GM18498 (cell line): Measurements from ENCODE around the gene DUSP2.
"Not testable (repeated sequence)": the region's sequence is repeated elsewhere in the genome, so short reads cannot be mapped to it uniquely, and the experiment has no call there.

Source experiments
- ATAC-seq: cut with Tn5 transposase; IDR thresholded peaks from one replicate; pipeline ENCODE4 v1.9.1; 2021; ENCODE audit warnings: mild to moderate bottlenecking, moderate library complexity; ENCODE audit not compliant: unreplicated experiment

Gene DUSP2

DNA sequence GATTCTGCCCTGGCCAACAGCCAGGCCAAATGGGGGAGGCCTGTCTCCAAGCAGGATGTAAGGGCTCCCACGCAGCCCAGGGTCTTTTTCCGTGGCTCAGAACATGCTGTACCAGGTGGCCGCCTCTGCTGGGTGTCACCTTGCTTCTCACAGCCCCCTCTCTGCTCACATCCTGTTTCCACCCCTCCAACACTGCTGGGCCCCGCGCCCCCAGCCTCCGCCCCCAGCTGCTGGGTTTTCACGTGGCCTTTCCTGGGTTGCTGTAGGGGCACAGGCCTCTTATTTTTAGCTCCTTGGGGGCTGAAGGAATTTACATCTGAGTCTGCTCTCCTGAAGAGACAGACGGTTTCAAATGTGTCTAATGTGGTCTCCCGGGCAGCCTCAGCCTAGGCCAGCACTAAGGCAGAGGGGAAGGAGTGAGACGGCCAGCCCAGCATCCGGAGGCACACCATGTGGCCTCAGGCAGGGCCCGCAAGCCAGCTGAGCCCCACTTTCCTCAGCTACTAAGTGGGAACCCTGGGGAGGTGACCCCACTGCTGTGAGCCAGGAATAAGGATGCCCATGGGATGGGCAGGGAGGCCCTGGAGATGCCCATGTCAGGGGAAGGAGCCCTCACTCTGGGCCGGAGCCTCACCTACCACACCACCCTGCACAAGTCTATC lies 18.7 kb upstream of the DUSP2 start:
- peak; percentile 70 for ATAC-seq

DNA sequence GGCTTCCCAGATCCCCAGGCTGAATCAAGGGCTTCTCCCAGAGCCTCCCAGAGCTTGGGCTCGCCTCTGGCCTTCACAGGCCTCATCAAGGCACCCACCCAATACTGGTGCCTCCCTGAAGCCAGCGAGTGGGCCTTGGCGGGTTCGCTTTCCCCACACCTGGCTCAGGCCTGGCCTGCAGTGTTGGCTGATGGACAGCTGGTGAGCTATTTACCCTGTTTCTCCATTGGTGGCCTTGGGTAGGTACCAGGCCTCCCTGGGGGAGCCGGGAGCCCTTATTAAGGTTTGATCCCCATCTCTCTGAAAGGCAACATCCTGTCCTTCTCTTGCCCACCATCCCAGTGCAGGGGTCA lies 18.2 kb upstream of the DUSP2 start:
- ATAC-seq: no peak

DNA sequence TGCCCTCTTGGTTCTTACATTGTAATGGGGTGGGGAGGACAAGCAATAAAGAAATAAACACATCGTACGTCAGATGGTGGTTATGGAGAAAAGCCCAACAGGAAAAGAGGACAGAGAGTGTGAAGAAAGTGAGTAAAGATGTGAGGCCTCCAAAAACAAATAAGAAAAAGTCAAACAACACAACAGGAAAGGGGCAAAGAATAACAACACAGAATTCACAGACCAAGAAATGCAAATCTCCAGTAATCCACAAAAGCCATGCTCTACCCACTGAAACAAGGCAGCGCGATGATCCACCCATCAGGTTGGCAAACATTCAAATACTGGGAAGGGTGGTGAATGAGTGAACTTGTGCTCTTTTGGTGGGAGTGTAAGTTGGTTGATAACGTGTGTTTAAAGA lies 16.7 kb upstream of the DUSP2 start:
- no peak for ATAC-seq

DNA sequence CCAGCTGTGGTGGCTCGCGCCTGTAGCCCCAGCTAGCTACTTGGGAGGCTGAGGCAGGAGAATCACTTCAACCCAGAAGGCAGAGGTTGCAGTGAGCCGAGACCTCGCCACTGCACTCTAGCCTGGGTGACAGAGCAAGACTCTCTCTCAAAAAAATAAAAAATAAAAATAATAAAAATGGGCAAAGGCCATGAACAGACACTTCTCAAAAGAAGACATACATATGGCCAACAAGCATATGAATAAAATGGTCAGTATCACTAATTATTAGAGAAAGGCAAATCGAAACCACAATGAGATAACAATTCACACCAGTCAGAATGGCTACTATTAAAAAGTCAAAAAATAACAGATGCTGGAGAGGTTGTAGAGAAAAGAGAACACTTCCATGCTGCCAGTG lies 15.1 kb upstream of the DUSP2 start:
- not testable (repeated sequence) for ATAC-seq

DNA sequence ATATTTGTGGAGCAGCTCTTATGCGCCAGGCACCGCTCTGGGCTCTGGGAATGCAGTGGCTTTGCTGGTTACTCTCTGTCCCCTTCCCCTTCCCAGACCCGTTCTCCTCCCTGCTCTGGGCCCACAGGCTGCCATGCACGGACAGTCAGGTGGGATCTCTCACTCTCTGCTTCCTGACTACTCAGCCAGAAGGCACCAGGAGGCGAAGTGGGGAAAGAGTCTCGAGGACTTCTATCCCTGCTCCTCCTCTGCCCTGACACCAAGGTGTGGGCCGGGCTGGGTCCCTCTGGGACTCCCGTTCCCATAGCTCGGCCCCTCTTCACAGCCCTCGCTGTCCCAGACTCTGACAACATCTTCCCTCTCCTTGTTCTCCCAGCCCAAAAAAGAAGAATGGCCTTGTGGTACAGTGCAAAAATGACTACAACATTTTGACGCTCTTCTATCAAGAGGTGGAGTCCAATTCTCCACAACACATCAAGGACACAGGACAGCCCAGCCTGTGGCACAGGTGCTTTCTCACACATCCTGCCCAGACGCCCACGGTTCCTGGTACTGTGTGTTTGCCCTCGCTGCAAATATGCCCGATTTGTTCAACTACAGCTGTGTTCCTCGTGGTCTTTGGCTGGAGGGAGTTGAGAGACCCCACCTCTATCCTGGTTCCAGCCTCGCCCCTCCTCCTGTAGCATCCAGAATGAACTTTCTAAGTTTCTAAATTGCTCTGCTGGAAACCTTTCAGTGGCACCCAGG lies 14.0 kb upstream of the DUSP2 start:
- ATAC-seq: no peak

DNA sequence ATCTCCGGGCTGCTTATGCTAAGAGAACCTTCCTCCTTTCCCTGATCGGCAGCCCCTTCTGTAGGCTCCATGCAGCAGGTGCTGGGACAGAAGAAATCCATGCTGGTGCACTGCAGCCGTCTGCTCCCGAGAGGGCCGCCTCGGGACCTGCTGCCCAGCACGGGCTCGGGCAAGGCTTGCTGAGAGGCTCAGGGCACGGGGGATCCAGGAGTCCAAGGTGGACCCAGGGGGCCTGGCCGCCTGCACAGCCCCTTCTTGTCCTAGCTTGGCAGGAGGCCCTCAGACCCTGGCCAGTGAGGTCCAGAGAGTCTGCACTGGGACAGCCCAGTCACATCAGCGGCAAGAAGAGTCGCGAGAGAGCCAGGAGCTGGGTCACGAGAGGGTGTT lies 13.3 kb upstream of the DUSP2 start:
- no peak for ATAC-seq

DNA sequence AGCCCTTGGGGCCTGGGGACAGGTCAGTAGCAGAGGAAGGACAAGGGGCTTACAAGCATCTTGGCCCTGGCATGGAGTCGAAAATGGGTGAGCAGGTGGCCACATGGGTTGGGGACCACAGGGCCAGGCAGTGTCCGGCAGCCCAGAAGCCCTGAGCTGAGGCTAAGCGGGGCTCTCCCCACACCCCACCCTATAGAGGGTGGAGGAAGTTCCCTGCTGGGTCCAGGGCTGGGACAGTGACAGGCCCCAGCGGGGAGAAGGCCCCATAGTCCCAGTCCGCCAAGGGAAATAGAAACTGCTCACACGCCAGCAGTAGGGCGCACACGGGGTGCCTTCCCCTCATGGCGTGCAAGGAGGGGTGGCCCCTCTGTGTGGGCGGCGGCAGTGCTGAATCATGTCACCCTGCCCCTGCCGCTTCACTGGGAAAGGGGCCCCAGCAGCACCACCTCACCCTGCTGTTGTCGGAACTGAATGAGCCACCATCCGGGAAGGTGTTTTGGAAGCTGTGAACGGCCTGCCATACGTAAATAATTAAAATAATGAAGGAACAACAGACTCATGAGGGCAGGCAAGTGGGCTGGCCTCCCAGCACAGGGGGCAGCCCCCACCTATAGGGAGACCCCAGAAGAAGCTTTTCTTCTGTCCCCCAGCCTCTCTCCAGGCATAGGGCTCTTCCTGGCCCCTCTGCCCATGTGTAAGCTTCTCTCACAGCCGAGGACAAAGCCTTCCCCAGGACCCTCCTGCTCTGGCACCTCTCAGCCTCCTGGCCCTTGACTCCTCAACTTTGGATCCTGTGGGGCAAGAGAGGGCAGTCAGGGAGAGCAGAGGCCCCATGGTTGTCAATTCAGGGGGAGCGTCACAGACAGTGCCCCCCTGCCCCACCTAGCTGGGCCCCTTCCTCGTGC lies 12.7 kb upstream of the DUSP2 start:
- peak; percentile 65 for ATAC-seq

DNA sequence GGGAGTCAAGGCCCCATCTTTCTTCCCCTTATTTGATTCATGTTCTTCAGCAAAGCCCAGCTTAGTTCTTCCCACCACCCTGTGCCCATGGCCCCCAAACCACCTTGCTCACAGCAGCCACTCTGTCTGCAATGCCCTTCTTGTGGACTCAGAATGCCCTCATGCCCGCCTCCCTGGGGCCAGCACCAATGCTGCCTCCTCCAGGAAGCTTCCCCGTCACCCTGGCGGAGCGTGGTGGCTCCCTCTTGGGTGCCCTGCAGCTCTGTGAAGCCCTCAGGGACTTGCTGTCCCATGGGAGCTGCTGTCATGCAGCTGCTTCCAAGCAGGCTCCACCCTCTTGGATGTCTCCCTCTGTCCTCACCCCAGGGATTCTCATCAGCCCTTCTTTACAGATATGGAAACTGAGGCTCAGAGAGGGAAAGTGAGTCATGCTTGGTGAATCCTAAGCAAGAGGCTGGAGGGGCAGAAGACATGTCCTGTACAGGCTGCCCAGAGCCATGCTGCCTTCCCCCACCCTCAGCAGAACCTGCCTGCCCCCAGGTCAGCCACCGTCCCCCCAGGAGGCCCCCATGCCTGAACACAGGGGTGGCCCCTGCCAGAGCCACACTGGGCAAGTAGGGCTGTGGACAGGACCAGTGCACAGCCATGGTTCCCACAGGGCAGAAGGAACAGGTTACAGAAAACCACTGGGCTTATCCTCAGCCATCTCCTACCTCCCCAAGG lies 11.8 kb upstream of the DUSP2 start:
- ATAC-seq: peak; percentile 37

DNA sequence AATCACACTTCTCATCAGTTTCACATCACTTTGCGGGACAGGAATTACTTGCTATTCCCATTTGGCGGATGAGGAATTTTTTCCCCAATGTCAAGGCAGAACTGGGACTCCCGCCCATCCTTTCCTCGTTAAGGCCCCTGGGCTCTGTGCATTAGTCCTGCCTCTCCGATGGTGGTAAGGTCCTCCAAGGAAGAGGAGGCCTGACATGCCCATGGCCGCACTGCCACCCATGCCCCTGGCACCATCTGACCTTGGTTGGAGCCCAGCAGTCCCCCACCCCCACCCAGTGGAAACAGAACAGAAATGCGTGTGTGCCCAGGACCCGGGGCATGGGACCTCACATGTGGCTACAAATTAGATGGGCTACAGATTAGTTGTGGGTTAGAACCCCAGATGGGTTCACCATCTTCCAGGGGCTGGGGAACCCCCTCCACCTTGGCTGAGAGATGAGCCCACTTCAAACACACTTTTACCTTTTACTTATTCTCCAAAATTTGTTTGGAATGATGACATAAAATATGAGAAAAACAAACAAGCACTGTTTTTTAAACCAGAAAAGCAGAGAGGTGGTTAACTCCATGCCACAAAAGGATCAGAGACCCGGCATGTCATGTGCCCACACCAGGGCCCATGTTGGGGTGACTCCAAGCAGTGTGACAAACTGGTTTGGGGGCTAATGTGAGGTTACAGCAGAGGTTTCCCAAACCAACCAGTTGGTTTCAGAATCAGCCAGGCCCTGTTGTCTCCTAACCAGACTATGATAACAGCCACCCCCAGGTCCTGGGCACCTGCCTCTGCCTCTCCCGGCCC lies 11.0 kb upstream of the DUSP2 start:
- no peak for ATAC-seq

DNA sequence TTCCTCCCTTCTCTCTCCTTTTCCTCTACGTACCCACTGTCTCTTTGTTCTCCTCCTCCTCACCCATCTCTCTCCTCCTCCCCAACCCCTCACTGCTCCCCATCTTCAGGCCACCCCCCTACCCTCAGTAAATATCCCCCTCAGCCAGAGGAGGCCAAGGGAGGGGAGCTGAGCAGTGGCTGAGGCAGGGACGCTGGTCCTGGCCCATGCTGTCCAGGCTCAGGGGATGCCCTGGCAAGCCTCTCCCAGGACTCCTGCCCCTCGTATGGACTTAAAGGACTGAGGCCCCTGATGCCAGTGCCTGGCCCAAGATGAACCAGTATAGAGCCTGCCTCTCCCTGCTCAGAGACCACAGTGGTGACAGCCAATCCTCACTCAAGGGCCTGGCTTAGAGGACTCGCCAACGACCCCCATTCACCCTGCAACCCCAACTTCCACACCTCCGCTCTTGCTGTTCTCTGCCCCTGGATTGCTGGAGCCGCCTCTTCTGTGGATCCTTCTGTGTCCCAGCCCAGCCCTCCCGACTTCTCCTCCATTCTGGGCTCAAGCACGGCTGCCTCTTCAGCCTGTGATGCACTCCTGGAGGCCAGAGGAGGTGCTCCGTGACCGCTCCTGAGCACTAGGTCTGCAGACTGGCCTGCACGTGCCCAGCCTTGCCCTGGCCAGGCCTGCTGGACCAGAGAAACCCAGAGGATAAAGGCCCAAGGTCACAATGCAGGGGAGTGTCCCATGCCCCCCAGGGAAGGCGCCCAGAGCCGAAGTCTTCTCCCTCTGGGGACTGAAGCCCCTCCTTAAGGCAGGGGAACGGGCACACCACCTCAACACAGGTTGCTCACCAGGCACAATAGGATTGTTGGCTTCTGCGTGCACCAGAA lies 9.5 kb upstream of the DUSP2 start:
- no peak for ATAC-seq

DNA sequence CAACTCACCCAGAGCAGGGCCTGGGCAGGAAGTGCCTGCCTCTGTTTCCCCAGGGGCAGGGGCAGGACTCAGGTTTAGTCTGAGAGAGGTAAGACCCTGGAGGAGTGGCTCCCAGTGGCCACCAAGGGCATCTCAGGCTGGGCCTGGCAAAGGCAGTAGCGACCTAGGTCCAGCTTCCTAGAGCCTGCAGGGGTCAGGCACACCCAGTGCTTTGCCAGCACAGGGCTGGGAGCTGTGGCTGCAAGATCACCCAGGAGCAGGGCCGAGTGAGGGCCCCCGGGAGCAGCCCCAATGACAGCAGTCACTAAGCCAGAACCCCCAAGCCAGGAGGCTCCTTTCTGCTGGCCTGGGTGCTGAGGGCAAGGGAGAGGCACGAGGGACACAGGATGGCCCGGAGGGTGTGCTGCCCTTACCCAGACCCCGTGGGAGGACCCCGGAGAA lies 8.8 kb upstream of the DUSP2 start:
- ATAC-seq: no peak

DNA sequence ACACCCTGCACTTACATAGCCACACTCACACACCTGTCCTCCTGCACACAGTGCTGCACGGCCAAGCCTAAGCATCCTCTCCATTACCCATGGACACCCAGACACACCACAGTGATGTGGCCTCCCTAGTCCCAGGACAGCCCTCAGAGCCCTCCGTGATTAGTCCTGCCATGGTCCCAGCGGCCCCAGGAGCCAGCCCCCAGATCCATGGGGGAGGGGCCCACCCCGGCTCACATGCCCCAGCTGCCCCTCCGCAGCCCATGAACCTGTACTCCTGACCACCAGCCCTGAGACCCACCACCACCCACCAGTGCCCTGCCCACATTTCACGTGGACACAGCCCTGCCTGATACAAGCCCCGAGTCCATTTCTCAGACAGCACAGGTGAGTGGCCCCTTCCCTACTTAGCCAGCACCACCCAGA lies 8.1 kb upstream of the DUSP2 start:
- no peak for ATAC-seq

DNA sequence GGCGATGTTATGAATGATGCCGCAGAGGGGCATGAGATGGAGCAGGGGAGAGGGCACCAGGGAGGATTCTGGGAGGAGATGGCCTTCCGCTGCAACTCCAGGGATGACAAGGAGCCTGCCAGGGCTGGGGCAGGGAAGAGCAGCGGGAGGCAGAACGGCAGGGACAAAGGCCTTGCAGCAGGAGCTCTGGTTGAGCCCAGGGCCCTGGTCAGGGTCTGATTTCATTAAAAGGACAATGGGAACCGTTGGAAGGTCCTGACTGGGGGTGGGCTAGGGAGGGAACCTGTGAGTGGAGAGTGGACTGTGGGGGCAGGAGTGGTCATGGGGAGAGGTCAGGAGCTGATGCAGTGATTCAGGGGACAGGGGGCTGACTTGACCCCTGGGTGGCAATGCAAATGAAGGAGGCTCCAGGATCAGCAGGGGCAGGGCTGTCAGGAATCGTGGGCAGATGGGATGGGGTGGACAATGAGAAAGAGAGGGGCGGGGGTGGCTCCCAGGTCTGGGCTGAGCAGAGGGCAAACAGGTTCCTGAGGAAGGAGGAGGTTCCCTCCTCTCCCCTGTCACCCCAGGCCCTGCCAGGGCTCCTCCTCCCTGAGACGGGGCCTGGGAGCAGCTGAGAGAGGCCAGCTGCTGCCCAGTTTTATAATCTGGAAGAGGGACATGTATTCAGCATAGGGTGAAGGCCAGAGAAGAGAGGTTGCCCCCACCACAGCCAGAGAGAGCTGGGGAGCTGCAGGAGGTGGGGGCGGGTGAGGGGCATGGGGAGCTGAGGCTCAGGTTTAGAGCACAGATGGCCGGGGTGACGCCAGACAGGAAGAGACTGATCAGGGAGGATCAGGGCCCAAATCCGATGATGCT lies 7.3 kb upstream of the DUSP2 start:
- ATAC-seq: no peak

DNA sequence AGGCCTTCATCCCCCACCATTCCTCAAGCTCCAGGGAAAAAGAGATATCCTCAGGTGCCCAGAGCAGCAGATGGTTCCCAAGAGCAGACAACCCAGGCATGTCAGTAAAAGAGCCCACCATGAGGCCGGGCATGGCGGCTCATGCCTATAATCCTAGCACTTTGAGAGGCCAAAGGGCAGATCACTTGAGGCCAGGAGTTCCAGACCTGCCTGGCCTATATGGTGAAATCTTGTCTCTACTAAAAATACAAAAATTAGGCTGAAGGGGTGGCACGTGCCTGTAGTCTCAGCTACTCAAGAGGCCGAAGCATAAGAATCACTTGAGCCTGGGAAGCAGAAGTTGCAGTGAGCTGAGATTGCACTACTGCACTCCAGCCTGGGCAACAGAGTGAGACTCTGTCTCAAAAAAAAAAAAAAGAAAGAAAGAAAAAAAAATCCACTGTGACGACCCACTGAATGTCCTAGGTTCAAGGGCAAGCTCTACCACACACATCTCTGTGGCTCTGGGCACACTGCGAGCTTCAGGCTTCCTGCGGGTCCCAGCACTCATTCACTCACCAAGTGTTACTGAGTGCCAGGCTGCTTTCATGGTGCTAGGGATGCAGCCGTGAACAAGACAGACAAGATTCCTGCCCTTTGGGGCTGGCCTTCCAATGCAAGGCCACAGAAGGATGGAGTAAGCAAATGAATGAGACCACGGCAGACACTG lies 6.5 kb upstream of the DUSP2 start:
- no peak for ATAC-seq

DNA sequence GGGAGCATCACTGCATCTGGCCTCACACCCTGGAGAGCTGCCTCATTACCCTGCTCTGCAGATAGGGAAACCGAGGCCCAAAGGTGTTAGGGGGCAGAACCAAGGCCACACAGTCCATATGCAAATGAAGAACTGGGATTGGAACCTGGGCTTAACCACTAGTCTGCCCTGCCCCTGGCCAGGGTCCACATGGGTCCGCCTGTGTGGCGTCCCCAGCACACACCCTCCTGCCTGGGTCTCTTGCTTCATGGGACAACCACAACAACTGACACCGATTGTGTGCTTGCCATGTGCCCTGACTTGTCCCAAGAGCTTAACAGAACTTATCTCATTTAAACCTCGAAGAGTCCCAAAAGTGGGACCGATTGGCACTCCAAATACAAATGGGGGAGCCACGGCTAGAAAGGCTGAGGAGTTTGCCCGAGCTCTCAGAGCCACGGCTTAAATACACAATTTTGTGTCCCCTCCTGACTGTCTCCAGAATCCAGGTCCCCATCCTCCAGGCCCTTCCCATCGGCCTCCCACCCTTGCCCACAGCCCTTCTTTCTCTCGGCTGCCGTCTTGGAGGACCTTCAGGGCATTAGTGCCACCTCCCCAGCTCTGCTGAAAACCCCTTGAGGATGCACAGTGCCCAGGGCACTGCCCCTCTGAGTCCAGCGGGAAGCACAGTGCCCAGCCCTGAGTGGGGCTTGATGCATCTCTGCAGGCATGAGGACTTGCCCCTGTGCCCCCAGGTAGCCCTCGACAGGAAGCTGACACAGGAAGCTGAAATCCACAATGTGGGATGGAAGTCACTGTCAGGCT lies 5.8 kb upstream of the DUSP2 start:
- ATAC-seq: no peak

DNA sequence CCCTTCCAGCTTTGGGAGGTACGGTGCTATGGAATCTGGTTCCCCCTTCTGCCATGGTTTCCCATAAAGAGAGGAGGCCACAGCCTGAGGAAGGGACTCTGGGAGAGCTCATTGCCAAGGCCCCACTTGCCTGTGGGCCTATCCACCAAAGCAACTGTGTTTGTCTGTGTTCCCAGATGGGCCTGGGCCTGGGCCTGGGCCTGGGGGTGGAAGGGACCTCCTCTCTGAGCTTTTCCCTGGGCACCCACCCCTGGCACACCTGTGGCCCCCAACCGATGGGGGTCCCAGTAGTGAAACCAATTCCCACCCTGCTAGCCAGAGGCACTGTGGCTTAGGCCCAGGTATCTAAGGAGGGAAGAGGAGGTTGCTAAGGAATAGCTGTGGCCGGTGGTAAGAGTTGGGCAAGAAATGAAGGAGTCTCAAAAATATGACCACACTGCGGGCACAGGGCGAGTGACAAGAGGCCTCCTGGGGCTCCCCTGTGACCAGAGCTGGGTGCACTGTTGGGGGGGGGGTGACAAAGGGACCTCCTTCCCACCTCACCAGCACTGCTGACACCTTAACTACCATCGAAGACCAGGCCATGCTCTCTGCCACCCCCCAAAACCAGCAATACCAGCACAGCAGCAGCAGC lies 4.9 kb upstream of the DUSP2 start:
- ATAC-seq: no peak
